ENCODE results near the gene PLEKHG3.
"Not testable (repeated sequence)": the region's sequence is repeated elsewhere in the genome, so short reads cannot be mapped to it uniquely, and the experiment has no call there.

PLEKHG3 gene

DNA sequence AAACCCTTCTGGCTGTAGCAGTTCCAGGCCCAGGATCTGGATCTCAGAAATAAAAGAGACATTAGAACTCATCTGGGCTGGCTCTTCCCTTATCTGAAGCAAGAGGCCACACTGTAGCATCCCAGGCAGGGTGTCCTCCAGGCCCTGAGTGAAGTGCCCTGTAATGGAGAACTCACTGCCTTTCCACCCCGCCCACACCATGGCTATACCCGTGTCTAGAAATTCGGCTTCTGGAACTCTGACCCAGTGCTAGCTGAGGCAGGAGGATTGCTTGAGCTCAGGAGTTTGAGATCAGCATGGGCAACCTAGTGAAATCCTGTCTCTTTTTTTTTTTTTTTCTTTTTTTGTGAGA lies 23.5 kb upstream of the PLEKHG3 start:
- TF ChIP-seq POLR2A (IDR thresholded peaks at IDR 0.05; ENCODE audit: low read depth, low read length), result no peak
- no peak for FAIRE-seq
- DNase-seq (ENCODE audit: insufficient read length, low spot score), result no peak

DNA sequence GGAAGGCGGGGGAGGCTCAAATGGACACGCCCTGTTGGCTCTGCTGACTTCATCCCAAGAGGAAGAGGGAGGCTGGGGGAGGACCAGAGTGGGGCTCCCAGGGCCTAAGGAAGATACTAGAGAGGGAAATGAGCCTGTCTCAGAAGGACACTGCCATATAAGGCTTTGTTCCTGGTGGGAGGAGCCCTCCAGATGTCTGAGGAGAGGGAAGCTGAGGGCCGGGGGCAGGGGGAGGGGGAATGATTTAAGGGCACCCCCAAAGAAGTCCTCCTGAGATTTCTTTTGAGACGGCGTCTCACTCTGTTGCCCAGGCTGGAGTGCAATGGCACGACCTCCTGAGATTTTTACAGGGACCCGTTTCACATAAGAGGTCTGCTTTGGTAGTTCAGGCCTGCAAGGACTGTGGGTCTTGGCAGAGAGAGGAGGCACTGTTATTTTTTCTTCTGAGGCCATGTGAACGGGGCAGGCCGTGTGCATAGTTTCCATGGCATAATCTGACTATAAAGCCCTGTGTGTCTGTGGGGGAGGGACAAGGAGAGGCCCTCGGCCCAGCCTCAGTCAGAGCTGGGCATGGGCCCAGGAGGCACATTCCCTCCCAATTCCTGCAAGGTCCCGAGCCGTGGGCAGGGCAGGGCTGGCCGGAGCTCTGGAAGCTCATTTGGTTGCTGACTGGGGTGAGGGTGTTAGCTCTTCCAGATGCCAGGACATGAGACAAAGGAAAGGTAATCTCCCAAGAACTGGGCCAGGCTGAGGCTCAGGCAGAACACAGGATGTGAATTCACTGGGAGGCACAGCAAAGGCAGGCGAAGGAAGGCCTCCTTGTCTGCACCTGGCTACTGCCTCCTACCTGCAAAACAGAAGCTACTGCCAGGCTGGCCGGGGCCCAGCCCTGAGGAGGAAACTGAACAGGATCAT lies 22.2 kb upstream of the PLEKHG3 start:
- no peak for DNase-seq (ENCODE audit: insufficient read length, low spot score)
- FAIRE-seq, result no peak

DNA sequence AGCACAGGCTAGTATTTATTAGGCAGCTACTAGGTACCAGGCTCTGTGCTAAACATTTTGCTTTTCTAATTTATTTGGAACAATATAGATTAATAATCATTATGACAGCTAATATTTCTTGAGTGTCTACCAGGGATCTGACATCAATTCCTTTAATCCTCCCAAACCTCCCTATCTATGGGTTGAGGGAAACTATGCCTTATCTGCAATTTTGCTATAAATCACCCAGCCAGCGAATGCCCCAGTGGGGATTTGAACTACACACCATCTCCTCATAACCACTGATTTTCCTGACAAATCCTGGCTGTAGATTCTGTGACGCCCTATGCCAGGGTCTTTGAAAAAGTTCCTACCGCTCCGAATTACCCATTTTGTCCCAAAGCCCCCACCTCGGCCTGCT lies 21.4 kb upstream of the PLEKHG3 start:
- FAIRE-seq (no peak), DNase-seq (ENCODE audit: insufficient read length, low spot score) (no peak)
- no peak for TF ChIP-seq POLR2A (IDR thresholded peaks at IDR 0.05; ENCODE audit: low read depth, low read length)

More for the DNA sequence above, 22.2 kb upstream of the PLEKHG3 start:
- TF ChIP-seq POLR2A (IDR thresholded peaks at IDR 0.05; ENCODE audit: low read depth, low read length), result no peak

DNA sequence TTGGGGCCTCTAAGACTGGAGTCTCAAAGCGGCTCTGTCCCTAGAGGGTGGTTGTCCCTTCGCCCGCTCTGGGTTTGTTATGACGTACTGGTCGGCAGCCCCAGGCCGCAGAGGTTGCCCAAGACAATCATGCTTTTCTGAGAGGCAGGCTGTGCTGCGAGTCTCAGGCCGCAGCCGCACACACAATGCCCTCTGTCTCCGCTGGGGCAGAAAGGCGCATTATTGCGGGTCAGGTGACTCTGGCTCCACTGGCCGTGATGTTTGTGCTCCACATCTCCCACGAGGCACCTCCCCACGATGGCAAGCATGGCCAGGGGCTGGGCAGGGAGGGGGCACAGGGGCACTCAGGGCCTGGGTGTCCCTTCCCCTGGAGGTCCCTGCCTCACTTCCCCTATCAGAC lies 21.0 kb upstream of the PLEKHG3 start:
- DNase-seq (ENCODE audit: insufficient read length, low spot score) (no peak), FAIRE-seq (no peak)
- TF ChIP-seq POLR2A (IDR thresholded peaks at IDR 0.05; ENCODE audit: low read depth, low read length), result no peak

DNA sequence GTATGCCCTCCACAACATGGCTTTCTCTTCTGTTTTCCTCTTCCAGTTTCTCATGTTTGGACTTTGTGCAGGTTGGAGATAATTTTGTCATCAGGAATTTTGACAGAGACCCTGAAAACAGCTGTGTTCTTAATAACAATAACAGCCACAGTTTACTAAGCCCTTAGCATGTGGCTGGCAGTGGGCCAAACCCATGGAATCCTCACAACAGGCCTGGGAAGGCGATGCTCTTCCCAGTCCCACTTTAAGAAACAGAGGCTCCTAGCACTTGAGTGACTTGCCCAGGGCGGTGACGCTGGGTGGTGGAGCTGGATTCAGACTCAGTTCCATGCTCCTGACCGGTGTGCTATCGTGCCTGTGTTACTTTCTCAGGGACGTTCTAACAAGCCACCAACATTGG lies 20.1 kb upstream of the PLEKHG3 start:
- no peak for TF ChIP-seq POLR2A (IDR thresholded peaks at IDR 0.05; ENCODE audit: low read depth, low read length)
- FAIRE-seq, result no peak
- DNase-seq (ENCODE audit: insufficient read length, low spot score), result no peak

DNA sequence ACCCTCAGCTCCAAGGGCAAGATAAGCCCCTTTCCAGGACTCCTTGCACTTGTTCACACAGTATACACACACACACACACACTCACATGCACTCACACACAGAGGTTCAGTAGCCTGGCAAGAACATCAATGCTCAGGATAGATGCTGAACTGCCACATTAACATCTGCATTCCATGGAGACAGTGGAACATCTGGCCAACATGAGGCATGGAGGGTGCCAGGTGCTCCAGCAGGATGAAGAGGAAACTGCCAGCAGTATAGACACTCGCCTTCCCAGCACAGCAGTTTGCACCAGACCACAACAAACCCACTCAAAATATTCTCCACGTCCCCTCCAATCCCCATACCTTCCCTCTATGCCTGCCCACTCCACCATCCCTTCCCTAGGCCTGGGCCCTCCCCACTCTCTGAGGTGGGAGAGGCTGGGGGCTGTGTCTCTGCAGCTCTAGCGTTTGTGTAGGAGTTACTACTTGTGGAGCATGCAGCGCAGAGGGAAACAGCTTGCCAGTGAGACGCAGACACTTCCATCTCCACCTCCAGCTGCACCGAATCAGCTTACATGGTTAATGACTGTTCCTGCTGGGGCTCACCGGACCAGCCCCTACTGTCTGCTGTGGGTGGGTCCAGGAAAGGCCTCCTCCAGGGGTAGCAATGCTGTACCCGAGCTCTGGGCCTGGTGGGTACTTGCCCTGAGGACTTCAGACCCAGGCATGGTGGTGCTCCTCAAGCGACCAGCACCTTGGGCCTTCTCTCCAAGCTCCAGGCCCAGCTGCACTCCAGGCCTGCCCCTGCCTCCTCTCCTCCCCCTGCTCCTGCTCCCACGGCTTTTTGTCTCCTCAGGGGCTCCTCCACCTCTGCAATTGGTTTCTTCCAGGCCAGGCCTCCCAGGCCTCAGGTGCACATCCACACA lies 18.6 kb upstream of the PLEKHG3 start:
- no peak for DNase-seq (ENCODE audit: insufficient read length, low spot score)
- FAIRE-seq, result no peak
- no peak for TF ChIP-seq POLR2A (IDR thresholded peaks at IDR 0.05; ENCODE audit: low read depth, low read length)

DNA sequence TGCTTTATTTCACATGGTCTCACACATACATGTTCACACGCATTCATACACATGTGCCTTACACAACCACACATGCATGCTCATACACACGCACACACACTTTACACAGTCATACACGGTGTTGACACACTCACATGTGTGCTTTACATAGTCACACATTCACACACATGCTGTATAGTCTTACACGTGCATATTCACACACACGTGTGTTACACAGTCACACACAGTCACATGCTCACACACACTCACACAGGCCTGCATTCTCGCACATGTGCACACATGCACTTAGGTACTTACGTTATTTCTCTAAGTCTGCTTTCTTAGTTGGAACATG lies 18.0 kb upstream of the PLEKHG3 start:
- FAIRE-seq (no peak), DNase-seq (ENCODE audit: insufficient read length, low spot score) (no peak)
- TF ChIP-seq POLR2A (IDR thresholded peaks at IDR 0.05; ENCODE audit: low read depth, low read length), result no peak

DNA sequence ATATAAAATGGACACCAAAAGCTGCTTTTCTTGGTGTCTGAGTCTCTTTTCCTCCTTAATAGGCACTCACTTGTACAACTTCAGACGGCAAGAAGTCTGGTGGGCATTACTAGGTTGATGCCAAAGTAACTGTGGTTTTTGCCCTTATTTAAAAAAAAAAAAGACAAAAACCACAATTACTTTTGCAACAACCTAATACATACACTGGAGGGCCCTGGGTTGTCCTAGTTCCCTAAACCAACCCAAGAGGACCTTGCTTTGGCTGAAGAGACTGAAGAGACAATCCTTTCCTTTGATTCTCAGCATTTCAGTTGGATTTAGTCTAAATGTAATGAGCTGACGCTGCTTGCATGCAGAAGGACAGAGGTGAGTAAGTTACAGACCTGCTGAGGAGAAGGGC lies 16.2 kb upstream of the PLEKHG3 start:
- FAIRE-seq, result no peak
- no peak for DNase-seq (ENCODE audit: insufficient read length, low spot score)
- TF ChIP-seq POLR2A (IDR thresholded peaks at IDR 0.05; ENCODE audit: low read depth, low read length), result no peak

DNA sequence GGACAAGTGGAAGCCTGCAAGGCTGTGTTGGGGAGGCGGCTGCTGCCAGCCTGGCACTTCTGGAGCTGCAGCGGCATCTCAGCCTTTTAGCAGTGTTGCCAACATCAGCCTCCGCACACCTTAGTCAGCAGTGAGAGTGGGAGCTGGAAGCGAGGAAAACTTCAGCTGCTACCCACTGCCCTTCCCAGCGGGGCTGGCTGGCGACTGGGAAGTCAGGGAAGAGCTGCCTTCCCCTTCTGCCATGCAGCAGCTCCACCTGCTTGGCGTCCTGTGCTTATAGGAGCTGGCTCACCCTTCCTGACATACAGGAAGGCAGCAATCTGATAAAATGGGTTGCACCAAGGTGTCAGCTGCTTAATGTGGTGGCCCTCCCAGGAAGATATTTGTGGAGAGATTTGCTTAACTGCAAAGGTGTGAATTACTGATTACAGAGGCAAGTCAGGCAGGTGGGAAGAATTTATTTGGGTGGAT lies 15.4 kb upstream of the PLEKHG3 start:
- TF ChIP-seq POLR2A (IDR thresholded peaks at IDR 0.05; ENCODE audit: low read depth, low read length), result no peak
- DNase-seq (ENCODE audit: insufficient read length, low spot score) (no peak), FAIRE-seq (no peak)

DNA sequence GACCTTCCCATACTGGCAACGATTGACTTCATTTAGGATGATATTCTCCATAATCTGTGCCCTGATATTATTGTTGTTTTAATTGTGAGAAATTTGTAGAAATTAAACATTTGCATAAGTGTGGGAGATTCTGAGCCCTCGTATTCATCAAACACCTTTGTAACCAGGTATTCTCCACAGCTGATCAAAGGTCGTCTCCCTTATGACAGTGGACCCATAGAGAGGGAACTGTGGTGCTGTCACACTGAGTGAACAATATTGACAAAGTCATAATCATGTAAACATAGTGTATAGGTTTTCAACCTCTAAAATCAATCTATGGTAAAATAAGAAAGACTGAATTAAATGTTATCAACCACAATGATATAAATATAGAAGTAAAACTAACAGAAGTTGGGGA lies 14.9 kb upstream of the PLEKHG3 start:
- TF ChIP-seq POLR2A (IDR thresholded peaks at IDR 0.05; ENCODE audit: low read depth, low read length), result no peak
- no peak for FAIRE-seq

DNA sequence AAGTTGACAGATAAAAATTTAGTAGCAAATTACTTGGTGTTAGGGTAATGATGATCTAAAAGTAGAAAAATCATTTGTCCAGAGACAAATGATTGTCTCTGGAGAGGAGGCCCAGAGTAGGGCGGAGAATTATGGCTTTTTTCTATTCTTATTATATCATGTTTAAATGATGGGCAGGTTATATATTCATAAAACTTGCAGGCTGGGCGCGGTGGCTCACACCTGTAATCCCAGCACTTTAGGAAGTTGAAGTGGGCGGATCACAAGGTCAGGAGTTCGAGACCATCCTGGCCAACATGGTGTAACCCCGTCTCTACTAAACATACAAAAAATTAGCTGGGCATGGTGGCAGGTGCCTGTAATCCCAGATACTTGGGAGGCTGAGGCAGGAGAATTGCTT lies 13.6 kb upstream of the PLEKHG3 start:
- FAIRE-seq; DNase-seq (ENCODE audit: insufficient read length, low spot score): not testable (repeated sequence)

More for the DNA sequence above, 14.9 kb upstream of the PLEKHG3 start:
- no peak for DNase-seq (ENCODE audit: insufficient read length, low spot score)

DNA sequence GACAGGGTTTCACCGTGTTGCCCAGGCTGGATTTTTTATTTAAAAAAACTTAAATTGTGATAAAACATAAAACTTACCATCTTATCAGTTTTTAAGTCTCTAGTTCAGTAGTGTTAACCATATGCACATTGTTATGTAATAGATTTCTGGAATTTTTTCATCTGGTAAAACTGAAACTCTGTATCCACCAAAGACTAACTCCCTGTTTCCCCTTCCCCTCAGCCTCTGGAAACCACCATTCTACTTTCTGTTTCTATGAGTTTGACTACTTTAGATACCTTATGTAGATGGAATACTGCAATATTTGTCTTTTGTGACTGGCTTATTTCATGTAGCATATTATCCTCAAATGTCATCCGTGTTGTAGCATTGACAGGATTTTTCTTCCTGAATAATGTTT lies 12.8 kb upstream of the PLEKHG3 start:
- DNase-seq (ENCODE audit: insufficient read length, low spot score) (no peak), FAIRE-seq (no peak)
- TF ChIP-seq POLR2A (IDR thresholded peaks at IDR 0.05; ENCODE audit: low read depth, low read length), result no peak

DNA sequence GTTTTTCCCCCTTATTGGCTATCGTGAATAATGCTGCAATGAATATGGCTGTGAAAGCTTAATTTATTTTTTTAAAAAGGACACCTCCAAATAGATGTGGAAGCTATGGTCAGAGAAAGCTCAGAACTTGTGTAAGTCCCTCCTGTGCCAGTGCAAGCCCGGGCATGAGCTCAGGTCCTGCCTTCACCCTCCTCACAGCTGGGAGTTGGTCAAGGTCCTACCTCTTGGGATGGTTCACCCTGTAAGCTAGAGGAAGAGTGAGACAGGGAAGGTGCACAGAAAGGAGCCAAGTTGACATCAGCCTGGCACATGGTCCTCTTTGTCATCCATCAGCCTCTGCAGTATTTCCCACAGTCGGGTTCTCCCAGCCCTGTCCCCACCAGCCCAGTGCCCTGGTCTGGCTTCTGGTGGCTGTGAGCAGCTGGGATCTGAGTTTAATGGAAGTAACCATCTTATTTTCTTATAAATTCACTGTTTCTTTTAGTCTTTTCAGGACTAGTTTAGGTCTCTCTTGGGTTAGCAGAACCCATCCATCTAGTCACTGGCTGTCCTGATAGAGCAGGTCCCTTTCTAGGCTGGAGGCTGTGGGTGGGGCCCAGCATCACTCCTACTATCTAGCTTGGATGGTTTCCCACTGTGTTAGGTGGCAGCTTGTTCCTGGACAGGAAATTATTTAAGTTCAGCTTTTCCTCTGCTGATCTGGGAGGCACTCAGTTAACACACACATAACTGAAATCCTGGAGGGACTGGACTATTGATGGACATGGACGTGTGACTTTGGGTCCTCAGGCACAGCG lies 11.8 kb upstream of the PLEKHG3 start:
- TF ChIP-seq POLR2A (IDR thresholded peaks at IDR 0.05; ENCODE audit: low read depth, low read length), result no peak
- FAIRE-seq (no peak), DNase-seq (ENCODE audit: insufficient read length, low spot score) (no peak)
